Posterior vena cava (tissue), 2 donors: Measurements from ENCODE around the gene ZNF90. TPM values are rescaled to one million over a fixed set of nuclear protein-coding genes. Genes with fewer than 3 reads are reported as not detected.

Source experiments
- total RNA-seq, 2 donors: library from RNA; stranded (reverse); fragmentation: NEBNext Ultra II Directional; extraction: Animal tissue kit (Norgen Biotek cat#: 25700); gene quantifications; one replicate each; pipeline ENCODE4 v1.2.1, GENCODE V29; 2021
- donor health status: DM: yes; HTN: yes; CAD: no.
- donor health status: DM: yes; HTN: yes; CAD: no.

Gene ZNF90
- total RNA-seq, 2 donors from 2014 or later: 2.5 TPM

Other genes with a start within 250 kb of the ZNF90 start
- 1 to 10 TPM; 5.6 to 6.9 TPM for gene ZNF253, start 212.1 kb upstream of the ZNF90 start, total RNA-seq
- 1 to 10 TPM; 4.2 to 4.5 TPM for gene ZNF93, start 177.1 kb upstream of the ZNF90 start, total RNA-seq
- 1 to 10 TPM; 5.5 to 7.1 TPM for gene ZNF682, start 38.5 kb upstream of the ZNF90 start, total RNA-seq
- gene ZNF486, start 89.2 kb downstream of the ZNF90 start, total RNA-seq: 1 to 10 TPM; 3.9 to 5.0 TPM